Stomach smooth muscle (tissue), 2 donors: ENCODE results near the gene CRTAC1.

ENCODE experiments used
- H3K27ac ChIP-seq: one replicate; pipeline ENCODE4 v1.7.0; 2013; ENCODE audit warnings: mild to moderate bottlenecking, low read length, inconsistent platforms
- H3K27me3 ChIP-seq, 2 donors: one replicate each; pipeline ENCODE4 v1.7.0; 2013; ENCODE audit warnings: low read length in 2 of 2; ENCODE audit not compliant: insufficient read depth in 2 of 2, control insufficient read depth in 1 of 2
- H3K36me3 ChIP-seq, 2 donors: one replicate each; pipeline ENCODE4 v1.7.0; 2013; ENCODE audit warnings: low read length in 2 of 2; ENCODE audit not compliant: control insufficient read depth in 2 of 2, insufficient read depth in 2 of 2
- H3K4me1 ChIP-seq: one replicate; pipeline ENCODE4 v1.7.0; 2013; ENCODE audit warnings: low read length; ENCODE audit not compliant: control insufficient read depth, insufficient read depth
- H3K4me3 ChIP-seq, 2 donors: one replicate each; pipeline ENCODE4 v1.7.0; 2013; ENCODE audit warnings: low read length in 2 of 2
- H3K9ac ChIP-seq, 2 donors: one replicate each; pipeline ENCODE4 v1.7.0; 2013; ENCODE audit warnings: low read length in 2 of 2, mild to moderate bottlenecking in 1 of 2
- H3K9me3 ChIP-seq, 2 donors: one replicate each; pipeline ENCODE4 v1.7.0; 2013; ENCODE audit warnings: low read length in 2 of 2; ENCODE audit not compliant: control insufficient read depth in 2 of 2
- donor health status: healthy.
- donor health status: Pancreatic carcinoma.

CRTAC1 gene

DNA sequence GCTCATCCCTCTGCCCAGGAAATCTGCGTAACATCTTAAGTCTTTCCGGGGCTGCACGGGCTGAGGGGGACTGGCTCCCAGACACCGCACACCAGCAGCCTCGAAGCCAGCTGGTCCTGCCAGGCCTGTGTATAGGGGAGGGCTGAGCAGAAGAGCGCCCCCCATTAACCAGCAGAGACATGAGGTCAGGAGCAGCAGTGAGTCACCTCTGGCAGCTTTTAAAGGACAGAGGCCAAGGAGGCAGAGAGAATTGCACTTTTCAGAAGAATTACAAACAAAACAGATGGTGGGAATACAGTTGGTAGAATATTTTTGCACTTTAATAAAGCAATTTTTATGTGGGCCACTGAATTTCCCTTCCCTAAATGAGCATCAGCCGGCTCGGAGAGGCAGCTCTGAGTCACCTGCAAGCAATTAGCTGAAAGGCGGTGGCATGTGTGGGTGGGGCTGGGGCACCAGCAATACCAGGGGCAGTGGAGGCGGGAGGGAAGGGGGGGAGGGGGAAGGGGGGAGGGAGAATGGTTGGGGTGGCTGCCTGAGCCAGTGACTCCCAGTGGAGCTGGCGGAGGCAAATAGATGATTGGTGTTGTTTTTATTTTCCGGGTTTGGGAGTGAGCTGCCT lies 141.7 kb downstream of the CRTAC1 start:
- Histone ChIP-seq H3K27ac (no peak overlapping the region), H3K9me3 (no peaks in the 10 kb centered on the region), H3K4me3 (no peak overlapping the region), H3K4me1 (no peaks in the 10 kb centered on the region), H3K9ac (no peak overlapping the region), H3K27me3 (peaks cover 0 to 5% of the 10 kb centered on the region in 2 donors), H3K36me3 (no peaks in the 10 kb centered on the region)

DNA sequence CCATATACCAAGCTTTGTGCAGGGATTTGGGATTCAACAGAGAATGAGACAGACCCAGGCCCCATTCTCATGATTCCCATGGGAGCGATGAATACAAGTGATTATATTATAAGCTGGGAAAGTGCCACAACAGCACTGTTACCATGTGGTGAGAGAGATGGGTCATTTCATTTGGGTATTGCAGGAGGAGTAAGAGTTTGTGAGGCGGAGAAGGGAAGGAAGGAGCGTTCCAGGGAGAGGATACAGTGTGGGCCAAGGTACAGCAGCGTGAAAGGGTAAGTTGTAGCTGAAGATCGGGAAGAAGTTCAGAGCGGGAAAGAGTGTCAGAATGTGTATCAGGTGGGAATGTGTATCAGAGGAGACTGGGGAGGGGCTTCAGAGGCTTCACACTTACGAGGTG lies 142.3 kb downstream of the CRTAC1 start:
- H3K27ac ChIP-seq = no peak overlapping the region
- H3K27me3 ChIP-seq = peaks cover 0 to 5% of the 10 kb centered on the region in 2 donors
- no peaks in the 10 kb centered on the region for H3K4me1 ChIP-seq
- no peaks in the 10 kb centered on the region for H3K36me3 ChIP-seq
- no peak overlapping the region for H3K4me3 ChIP-seq
- no peaks in the 10 kb centered on the region for H3K9me3 ChIP-seq
- H3K9ac ChIP-seq = no peak overlapping the region

DNA sequence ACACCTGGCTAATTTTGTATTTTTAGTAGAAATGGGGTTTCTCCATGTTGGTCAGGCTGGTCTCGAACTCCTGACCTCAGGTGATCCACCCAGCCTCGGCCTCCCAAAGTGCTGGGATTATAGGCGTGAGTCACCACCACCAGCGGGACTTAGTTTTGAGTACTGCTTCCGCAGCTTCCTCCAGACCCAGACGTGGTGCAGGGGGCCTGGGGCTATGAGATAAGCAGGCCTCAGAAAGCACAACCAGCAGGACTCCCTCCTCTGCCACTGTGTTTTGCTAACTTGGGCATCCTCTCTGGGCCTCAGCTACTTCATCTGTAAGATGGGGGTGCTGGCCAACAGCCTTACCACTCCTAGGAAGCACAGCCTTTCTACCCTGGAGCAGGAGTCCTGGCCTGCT lies 143.0 kb downstream of the CRTAC1 start:
- H3K27me3 ChIP-seq = peaks cover 0 to 7% of the 10 kb centered on the region in 2 donors
- H3K9me3 ChIP-seq = no peaks in the 10 kb centered on the region
- H3K9ac ChIP-seq = no peak overlapping the region
- H3K27ac ChIP-seq = no peak overlapping the region
- no peaks in the 10 kb centered on the region for H3K4me1 ChIP-seq
- no peaks in the 10 kb centered on the region for H3K36me3 ChIP-seq
- no peak overlapping the region for H3K4me3 ChIP-seq

- Histone ChIP-seq H3K9ac (no peak overlapping the region), H3K27me3 (peaks cover 0 to 6% of the 10 kb centered on the region in 2 donors), H3K4me3 (no peak overlapping the region), H3K9me3 (no peaks in the 10 kb centered on the region), H3K36me3 (no peaks in the 10 kb centered on the region), H3K27ac (no peak overlapping the region), H3K4me1 (no peaks in the 10 kb centered on the region)
Observed at GRCh38 chr10:97886286-97886685, 144.1 kb downstream of the CRTAC1 start.

- Histone ChIP-seq H3K9ac (no peak overlapping the region), H3K27ac (no peak overlapping the region), H3K27me3 (peaks cover 0 to 5% of the 10 kb centered on the region in 2 donors), H3K4me1 (no peaks in the 10 kb centered on the region), H3K36me3 (no peaks in the 10 kb centered on the region), H3K9me3 (no peaks in the 10 kb centered on the region), H3K4me3 (no peak overlapping the region)
Observed at GRCh38 chr10:97883092-97883485, 147.3 kb downstream of the CRTAC1 start.

DNA sequence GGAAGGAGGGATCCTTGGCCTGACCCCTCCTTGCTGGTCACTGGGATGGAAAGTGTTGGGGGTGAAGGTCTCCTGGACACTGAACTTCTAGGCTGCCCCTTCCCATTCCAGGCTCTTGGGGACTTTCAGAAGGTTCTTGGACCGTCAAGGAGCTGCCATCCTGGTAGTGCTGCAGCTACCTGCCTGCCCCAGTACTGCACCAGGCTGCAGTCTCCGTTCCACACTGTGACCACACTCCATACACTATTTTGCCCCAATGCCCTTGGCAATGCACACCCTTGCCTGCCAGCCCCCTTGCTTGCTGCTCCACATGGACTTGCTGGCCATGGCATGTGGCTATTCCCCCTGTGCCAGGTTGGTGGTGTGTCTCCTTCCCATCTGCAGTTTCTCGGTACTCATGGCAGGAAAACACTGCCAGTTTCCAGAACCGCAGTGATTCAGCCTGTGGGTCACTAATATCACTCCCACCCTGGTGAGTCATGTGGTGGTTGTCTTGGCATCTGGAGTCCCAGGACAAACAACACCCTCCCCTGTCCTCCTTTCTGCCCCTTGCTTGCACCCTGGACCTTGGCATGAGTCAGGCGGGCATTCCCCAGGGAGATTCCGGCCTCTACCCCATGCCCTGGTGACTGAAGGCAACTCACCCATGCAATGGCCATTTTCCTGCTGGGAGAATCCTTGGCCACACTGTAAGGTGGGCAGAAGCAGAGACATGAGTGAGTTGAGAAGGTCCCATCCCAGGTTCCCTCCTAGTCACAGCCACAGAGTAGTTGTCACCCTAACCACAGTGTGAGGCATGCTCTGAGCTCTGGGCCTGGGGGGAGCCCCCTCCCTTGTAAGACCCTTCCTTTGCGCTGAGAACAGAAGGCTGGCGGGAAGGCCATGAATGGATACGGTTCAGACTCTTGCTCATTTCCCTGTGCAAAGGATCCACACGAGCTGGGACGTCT lies 148.0 kb downstream of the CRTAC1 start:
- Histone ChIP-seq H3K4me1 (no peaks in the 10 kb centered on the region), H3K36me3 (no peaks in the 10 kb centered on the region), H3K27ac (no peak overlapping the region), H3K9ac (no peak overlapping the region), H3K9me3 (no peaks in the 10 kb centered on the region), H3K4me3 (no peak overlapping the region), H3K27me3 (peaks cover 0 to 5% of the 10 kb centered on the region in 2 donors)

GRCh38 chr10:97880109-97880508 lies 150.3 kb downstream of the CRTAC1 start:
- peaks cover 0 to 8% of the 10 kb centered on the region in 2 donors for H3K27me3 ChIP-seq
- no peaks in the 10 kb centered on the region for H3K4me1 ChIP-seq
- no peak overlapping the region for H3K27ac ChIP-seq
- H3K9ac ChIP-seq = no peak overlapping the region
- H3K36me3 ChIP-seq = no peaks in the 10 kb centered on the region
- H3K4me3 ChIP-seq = no peak overlapping the region
- H3K9me3 ChIP-seq = no peaks in the 10 kb centered on the region

DNA sequence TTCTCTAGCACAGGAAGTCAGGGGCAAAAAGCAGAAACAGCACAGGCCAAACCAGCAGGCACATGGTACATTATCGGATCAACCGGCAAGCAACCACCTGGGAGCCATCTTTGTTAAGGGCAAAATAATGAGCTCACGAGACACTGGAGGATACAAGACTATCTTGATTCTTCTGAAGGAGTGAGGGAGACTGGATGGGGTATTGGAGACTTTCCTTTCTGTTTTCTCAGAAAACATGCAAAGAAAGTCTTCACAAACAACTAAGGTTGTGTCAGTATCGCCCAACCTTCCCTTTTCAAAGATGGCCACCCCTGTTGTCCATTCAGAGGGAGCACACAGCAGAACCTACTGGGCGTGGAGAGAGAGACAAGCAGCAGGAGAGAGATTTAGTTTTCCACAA lies 151.2 kb downstream of the CRTAC1 start:
- Histone ChIP-seq H3K4me3 (no peak overlapping the region), H3K9ac (no peak overlapping the region), H3K4me1 (no peaks in the 10 kb centered on the region), H3K36me3 (no peaks in the 10 kb centered on the region), H3K27ac (no peak overlapping the region), H3K9me3 (no peaks in the 10 kb centered on the region), H3K27me3 (peaks cover 0 to 11% of the 10 kb centered on the region in 2 donors)

DNA sequence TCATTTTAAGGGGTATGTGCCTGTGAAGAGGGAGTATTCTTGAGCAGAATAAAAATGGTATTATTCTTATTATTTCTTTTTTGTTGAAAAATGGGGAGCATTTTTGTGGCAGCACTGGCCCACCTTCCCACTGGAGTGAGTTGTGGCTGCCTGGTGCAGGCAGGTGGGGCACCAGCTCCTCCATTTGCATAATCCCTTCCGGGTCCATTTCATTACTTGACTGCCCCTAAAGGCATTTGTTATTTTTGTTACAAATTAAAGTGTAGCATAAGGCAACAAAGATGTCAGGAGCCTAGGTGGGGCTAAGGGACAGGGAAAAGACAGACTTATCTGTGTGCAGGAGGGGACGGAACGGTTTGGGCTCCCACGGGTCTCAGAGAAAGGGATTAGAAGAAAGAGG lies 154.0 kb downstream of the CRTAC1 start:
- peaks cover 0 to 11% of the 10 kb centered on the region in 2 donors for H3K27me3 ChIP-seq
- no peaks in the 10 kb centered on the region for H3K4me1 ChIP-seq
- H3K4me3 ChIP-seq = no peak overlapping the region
- H3K9ac ChIP-seq = no peak overlapping the region
- no peak overlapping the region for H3K27ac ChIP-seq
- no peaks in the 10 kb centered on the region for H3K9me3 ChIP-seq
- no peaks in the 10 kb centered on the region for H3K36me3 ChIP-seq

- no peaks in the 10 kb centered on the region for H3K36me3 ChIP-seq
- peaks cover 0 to 11% of the 10 kb centered on the region in 2 donors for H3K27me3 ChIP-seq
- H3K9ac ChIP-seq = no peak overlapping the region
- no peaks in the 10 kb centered on the region for H3K4me1 ChIP-seq
- H3K9me3 ChIP-seq = no peaks in the 10 kb centered on the region
- H3K4me3 ChIP-seq = no peak overlapping the region
- H3K27ac ChIP-seq = no peak overlapping the region
Observed at GRCh38 chr10:97875391-97875790, 155.0 kb downstream of the CRTAC1 start.

DNA sequence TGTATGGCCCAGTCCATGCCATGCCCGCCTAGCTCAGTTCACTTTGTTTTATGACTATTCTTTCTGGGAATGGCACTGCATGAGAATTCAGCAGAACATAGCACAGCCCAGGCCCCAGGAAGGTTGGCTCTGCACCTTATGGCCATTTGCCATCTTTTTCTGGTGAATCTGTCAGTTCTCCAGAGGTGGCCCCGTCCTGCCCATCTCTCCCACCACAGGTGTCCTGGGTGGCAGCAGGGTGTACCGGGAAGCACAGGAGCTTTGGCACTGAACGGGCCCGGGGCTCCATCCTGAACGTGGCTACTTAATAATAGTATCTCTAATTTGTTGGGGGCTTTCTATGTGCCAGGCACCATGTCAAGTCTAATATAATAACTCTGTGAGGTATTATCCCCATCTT lies 156.1 kb downstream of the CRTAC1 start:
- peaks cover 3 to 15% of the 10 kb centered on the region in 2 donors for H3K27me3 ChIP-seq
- no peaks in the 10 kb centered on the region for H3K36me3 ChIP-seq
- H3K4me1 ChIP-seq = peaks cover 5% of the 10 kb centered on the region
- no peak overlapping the region for H3K27ac ChIP-seq
- H3K4me3 ChIP-seq = no peak overlapping the region
- no peak overlapping the region for H3K9ac ChIP-seq
- no peaks in the 10 kb centered on the region for H3K9me3 ChIP-seq
